Esophagus muscularis mucosa (tissue), 4 donors: ENCODE measurements around the gene ATF6.

ENCODE experiments used
- CTCF ChIP-seq, 3 experiments: fragments of 200-600 bp in 2 of 3; fragments of 450-650 bp in 1 of 3; sonication (generic) in 2 of 3; IDR thresholded peaks; one replicate each; pipeline ENCODE4 v1.5.1; 2017 to 2019; ENCODE audit warnings: antibody characterized with exemption in 3 of 3, mild to moderate bottlenecking in 2 of 3, moderate library complexity in 1 of 3
- EP300 ChIP-seq: sonication (generic); formaldehyde crosslinking; IDR thresholded peaks from one replicate; pipeline ENCODE4 v1.6.1; 2017; ENCODE audit warnings: antibody characterized with exemption
- POLR2A ChIP-seq: fragments of 450-650 bp; IDR thresholded peaks from one replicate; pipeline ENCODE4 v1.6.1; 2017; ENCODE audit warnings: antibody characterized with exemption, moderate library complexity, mild to moderate bottlenecking, low read depth
- POLR2AphosphoS5 ChIP-seq, 2 donors: sonication (generic); formaldehyde crosslinking; IDR thresholded peaks; one replicate each; pipeline ENCODE4 v1.6.1; 2017; ENCODE audit warnings: antibody characterized with exemption in 2 of 2

- no peak for TF ChIP-seq CTCF (IDR thresholded peaks at IDR 0.05)
- TF ChIP-seq POLR2AphosphoS5 (IDR thresholded peaks at IDR 0.05) = no peak
- no peak for TF ChIP-seq POLR2A
- TF ChIP-seq EP300 = no peak
These were observed 189.5 kb downstream of the ATF6 start for GRCh38 chr1:161955606-161956005.
